DOHH2 (cell line): ENCODE data around the gene PPP3CA.

Experiments used
- H3F3A ChIP-seq: fragments of 200-600 bp; sonication (generic), shearing (Covaris generic); 2 replicates; pipeline ENCODE4 v1.6.0; 2016; ENCODE audit warnings: antibody characterized with exemption, mild to moderate bottlenecking; ENCODE audit not compliant: control insufficient read depth, insufficient read depth
- H3K27ac ChIP-seq: fragments of 200-600 bp; sonication (generic); 2 replicates; pipeline ENCODE4 v1.5.1; 2014; ENCODE audit warnings: low read depth, mild to moderate bottlenecking, low read length, moderate library complexity
- H3K27me3 ChIP-seq: fragments of 200-600 bp; sonication (generic); 2 replicates; pipeline ENCODE4 v1.6.1; 2014; ENCODE audit warnings: mild to moderate bottlenecking, low read length, mixed read lengths; ENCODE audit not compliant: control insufficient read depth
- H3K36me3 ChIP-seq: fragments of 200-600 bp; sonication (generic); 2 replicates; pipeline ENCODE4 v1.6.1; 2014; ENCODE audit warnings: mild to moderate bottlenecking, low read length, moderate library complexity, mixed read lengths; ENCODE audit not compliant: control insufficient read depth
- H3K4me1 ChIP-seq: fragments of 200-600 bp; sonication (generic); 2 replicates; pipeline ENCODE4 v1.6.1; 2014; ENCODE audit warnings: mild to moderate bottlenecking, low read length, mixed read lengths; ENCODE audit not compliant: control insufficient read depth
- H3K4me2 ChIP-seq: fragments of 200-600 bp; sonication (generic); 2 replicates; pipeline ENCODE4 v1.6.0; 2014; ENCODE audit warnings: mild to moderate bottlenecking, low read length, moderate library complexity
- H3K4me3 ChIP-seq: fragments of 200-600 bp; sonication (generic); 2 replicates; pipeline ENCODE4 v1.5.1; 2014; ENCODE audit warnings: mild to moderate bottlenecking, low read length, mixed read lengths
- H3K79me2 ChIP-seq: fragments of 200-600 bp; sonication (generic); 2 replicates; pipeline ENCODE4 v1.6.1; 2014; ENCODE audit warnings: mild to moderate bottlenecking, low read length, mixed read lengths; ENCODE audit not compliant: control insufficient read depth
- H3K9me2 ChIP-seq: fragments of 200-600 bp; sonication (generic); replicated peaks from 2 replicates; pipeline ENCODE4 v1.6.1; 2014; ENCODE audit warnings: mild to moderate bottlenecking, low read length, mixed read lengths; ENCODE audit not compliant: control insufficient read depth
- H3K9me3 ChIP-seq: fragments of 200-600 bp; sonication (generic); 2 replicates; pipeline ENCODE4 v1.6.1; 2014; ENCODE audit warnings: antibody characterized with exemption, low read length, mixed read lengths; ENCODE audit not compliant: control insufficient read depth, insufficient read depth
- H4K20me1 ChIP-seq: fragments of 200-600 bp; sonication (generic); 2 replicates; pipeline ENCODE4 v1.6.0; 2014; ENCODE audit warnings: low read depth, mild to moderate bottlenecking, antibody characterized with exemption, low read length, moderate library complexity; ENCODE audit not compliant: control insufficient read depth, insufficient read depth
- EZH2phosphoT487 ChIP-seq: fragments of 200-600 bp; sonication (generic); IDR thresholded peaks from 2 replicates; pipeline ENCODE4 v1.6.1; 2017; ENCODE audit warnings: borderline replicate concordance, mild to moderate bottlenecking, antibody characterized with exemption, low read length, moderate library complexity, mixed read lengths
- TF ChIP-seq, protein P1 (sequence below): fragments of 200-600 bp; sonication (generic); IDR thresholded peaks from one replicate; pipeline ENCODE4 v1.5.1; 2014; ENCODE audit warnings: antibody characterized with exemption, mild to moderate bottlenecking, low read depth, low read length; ENCODE audit not compliant: poor library complexity, severe bottlenecking

The PPP3CA gene

DNA sequence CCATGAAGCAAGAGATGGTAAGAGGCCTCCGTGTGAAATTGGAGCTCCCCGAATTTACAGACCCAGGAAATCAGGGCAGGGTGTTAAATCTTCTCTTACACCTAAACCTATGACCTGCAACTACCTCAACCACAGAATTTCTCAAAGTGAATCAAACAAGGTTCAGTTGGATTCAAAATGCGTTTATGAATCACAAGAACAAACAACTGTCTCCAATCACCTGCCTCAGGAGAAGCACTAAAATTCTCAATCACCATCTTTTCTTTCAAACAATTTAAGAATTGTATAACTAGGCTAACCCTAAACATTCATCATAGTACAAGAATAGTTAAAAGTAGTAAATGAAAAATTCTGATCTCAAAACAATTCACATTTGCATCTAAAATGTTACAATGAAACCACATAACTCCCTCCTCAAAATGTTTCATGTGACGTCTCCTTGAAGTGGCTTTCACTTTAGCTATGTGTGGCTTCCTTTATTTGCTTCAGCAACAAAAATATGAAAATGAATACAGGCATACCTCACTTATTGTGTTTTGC, 19.2 kb downstream of the PPP3CA start:
- peaks cover 58% of the 10 kb centered on the region for H3K79me2 ChIP-seq
- peak overlapping the region; percentile 46 for H3K4me3 ChIP-seq
- H3K27me3 ChIP-seq = no peaks in the 10 kb centered on the region
- H3K4me2 ChIP-seq = peak overlapping the region; percentile 61
- no peaks in the 10 kb centered on the region for H3F3A ChIP-seq
- no peaks in the 10 kb centered on the region for H3K36me3 ChIP-seq
- TF ChIP-seq, protein P1, sequence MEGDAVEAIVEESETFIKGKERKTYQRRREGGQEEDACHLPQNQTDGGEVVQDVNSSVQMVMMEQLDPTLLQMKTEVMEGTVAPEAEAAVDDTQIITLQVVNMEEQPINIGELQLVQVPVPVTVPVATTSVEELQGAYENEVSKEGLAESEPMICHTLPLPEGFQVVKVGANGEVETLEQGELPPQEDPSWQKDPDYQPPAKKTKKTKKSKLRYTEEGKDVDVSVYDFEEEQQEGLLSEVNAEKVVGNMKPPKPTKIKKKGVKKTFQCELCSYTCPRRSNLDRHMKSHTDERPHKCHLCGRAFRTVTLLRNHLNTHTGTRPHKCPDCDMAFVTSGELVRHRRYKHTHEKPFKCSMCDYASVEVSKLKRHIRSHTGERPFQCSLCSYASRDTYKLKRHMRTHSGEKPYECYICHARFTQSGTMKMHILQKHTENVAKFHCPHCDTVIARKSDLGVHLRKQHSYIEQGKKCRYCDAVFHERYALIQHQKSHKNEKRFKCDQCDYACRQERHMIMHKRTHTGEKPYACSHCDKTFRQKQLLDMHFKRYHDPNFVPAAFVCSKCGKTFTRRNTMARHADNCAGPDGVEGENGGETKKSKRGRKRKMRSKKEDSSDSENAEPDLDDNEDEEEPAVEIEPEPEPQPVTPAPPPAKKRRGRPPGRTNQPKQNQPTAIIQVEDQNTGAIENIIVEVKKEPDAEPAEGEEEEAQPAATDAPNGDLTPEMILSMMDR = no peak
- TF ChIP-seq EZH2phosphoT487 = no peak
- H3K27ac ChIP-seq = peak overlapping the region; percentile 34
- H3K9me2 ChIP-seq = no peaks in the 10 kb centered on the region
- no peaks in the 10 kb centered on the region for H4K20me1 ChIP-seq
- H3K9me3 ChIP-seq = no peaks in the 10 kb centered on the region
- peaks cover 45% of the 10 kb centered on the region for H3K4me1 ChIP-seq

- no peak overlapping the region for H3K4me3 ChIP-seq
- no peaks in the 10 kb centered on the region for H3K36me3 ChIP-seq
- H3K4me2 ChIP-seq = peak overlapping the region; percentile 61
- no peaks in the 10 kb centered on the region for H3K27me3 ChIP-seq
- H3K79me2 ChIP-seq = peaks cover 56% of the 10 kb centered on the region
- H4K20me1 ChIP-seq = no peaks in the 10 kb centered on the region
- H3K27ac ChIP-seq = no peak overlapping the region
- no peaks in the 10 kb centered on the region for H3K9me3 ChIP-seq
- peaks cover 45% of the 10 kb centered on the region for H3K4me1 ChIP-seq
- TF ChIP-seq EZH2phosphoT487 = no peak
- TF ChIP-seq, protein P1 = no peak
- H3F3A ChIP-seq = no peaks in the 10 kb centered on the region
- H3K9me2 ChIP-seq = no peaks in the 10 kb centered on the region
These were observed 20.8 kb downstream of the PPP3CA start for GRCh38 chr4:101326576-101326975.

DNA sequence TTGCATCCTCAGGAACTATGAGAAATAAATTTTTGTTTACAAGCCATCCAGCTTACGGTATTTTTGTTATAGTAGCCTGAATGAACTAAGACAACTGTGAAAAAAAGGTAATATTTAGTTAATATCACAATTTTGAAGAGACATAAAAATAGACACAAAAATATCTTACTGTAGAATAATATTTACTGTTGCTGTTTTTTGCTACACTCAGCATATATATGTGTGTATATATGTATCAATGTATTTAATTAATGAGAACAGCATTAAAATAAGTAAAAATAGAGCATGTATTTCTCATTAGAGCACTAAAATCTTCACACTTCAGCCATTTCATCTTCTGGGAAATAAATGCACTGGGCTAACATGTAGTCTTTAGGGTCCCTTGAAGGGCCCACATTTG, 24.6 kb downstream of the PPP3CA start:
- H3K79me2 ChIP-seq = peaks cover 35% of the 10 kb centered on the region
- H3K4me1 ChIP-seq = peaks cover 22% of the 10 kb centered on the region
- no peak overlapping the region for H3K4me2 ChIP-seq
- no peaks in the 10 kb centered on the region for H3K9me3 ChIP-seq
- no peaks in the 10 kb centered on the region for H3F3A ChIP-seq
- no peak overlapping the region for H3K4me3 ChIP-seq
- H3K27ac ChIP-seq = no peak overlapping the region
- no peaks in the 10 kb centered on the region for H3K36me3 ChIP-seq
- H3K9me2 ChIP-seq = no peaks in the 10 kb centered on the region
- H3K27me3 ChIP-seq = no peaks in the 10 kb centered on the region
- H4K20me1 ChIP-seq = no peaks in the 10 kb centered on the region
- TF ChIP-seq EZH2phosphoT487 = no peak
- TF ChIP-seq, protein P1 = no peak
